ENCODE measurements around the gene ATP9B. TPM values are rescaled to one million over a fixed set of nuclear protein-coding genes. Genes with fewer than 3 reads are reported as not detected.

ATP9B gene
- total RNA-seq, 2 donors from 2014 or later, result 25.9 to 34.6 TPM

DNA sequence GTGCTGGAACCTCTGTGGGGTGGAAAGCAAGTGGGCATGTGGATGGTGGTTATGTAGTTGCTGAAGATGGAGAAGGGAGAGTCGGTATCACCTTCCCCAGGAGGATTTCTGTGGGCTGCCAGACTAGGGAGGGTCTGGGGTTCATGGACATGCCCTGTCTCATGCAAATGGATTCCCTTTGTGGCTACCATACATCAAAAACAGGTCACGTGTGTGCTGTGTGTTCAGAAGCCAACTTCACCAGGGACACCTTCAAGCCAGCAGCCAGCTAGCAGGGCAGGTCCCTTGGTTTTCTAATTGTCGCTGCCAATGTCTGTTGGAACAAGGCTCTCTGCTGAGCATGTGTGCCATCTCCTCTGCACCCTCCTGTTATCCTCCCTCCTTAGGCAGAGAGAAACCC, 155.2 kb downstream of the ATP9B start:
- Mint-ChIP-seq H3K36me3 (peaks cover 0 to 7% of the 10 kb centered on the region in 2 donors), H3K9me3 (no peaks in the 10 kb centered on the region), H3K27ac (no peak overlapping the region)
- ATAC-seq, result no peak
- DNase-seq (ENCODE audit: low spot score in 2 of 2), result no peak

DNA sequence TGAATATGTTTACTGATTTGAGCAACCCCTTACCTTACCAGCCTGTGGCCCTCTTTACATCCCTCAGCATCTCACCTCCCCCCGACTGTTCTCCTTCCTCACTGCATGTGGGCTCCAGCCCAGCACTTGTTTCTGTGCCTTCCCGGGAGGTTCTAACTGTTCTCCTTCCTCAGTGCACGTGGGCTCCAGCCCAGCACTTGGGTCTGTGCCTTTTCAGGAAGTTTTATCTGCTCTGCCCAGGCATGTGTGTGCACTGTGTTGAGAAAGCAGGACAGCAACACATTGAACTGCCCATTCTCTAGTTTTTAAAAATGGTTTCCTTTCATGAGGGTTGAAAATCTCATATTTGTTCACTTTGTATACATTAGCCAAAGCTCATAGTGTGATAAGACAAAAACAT, 158.4 kb downstream of the ATP9B start:
- Mint-ChIP-seq H3K9me3 (no peaks in the 10 kb centered on the region), H3K36me3 (peaks cover 0 to 7% of the 10 kb centered on the region in 2 donors), H3K27ac (no peak overlapping the region)
- ATAC-seq (no peak), DNase-seq (ENCODE audit: low spot score in 2 of 2) (no peak)

DNA sequence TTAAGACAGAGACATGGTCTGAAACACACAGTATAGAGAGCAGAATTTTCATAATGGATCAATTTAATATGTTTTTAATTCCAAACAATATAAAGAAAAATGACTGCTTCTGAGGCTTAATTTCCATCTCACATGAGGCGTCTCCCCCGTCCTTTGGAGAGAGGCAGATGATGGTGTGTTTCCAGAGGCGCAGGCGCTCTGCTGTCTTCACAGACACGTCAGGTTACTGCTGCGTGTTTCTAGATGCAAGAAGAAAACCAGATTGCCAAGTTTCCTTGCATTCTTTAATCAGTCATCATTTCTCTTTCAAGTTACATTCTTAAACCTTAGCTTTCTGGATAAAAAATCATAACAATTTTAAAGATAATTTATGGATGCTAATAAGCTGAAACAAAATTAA, 160.2 kb downstream of the ATP9B start:
- ATAC-seq, result no peak
- DNase-seq (ENCODE audit: low spot score in 2 of 2), result no peak
- peaks cover 0 to 7% of the 10 kb centered on the region in 2 donors for H3K36me3 Mint-ChIP-seq
- no peaks in the 10 kb centered on the region for H3K9me3 Mint-ChIP-seq
- H3K27ac Mint-ChIP-seq, result no peak overlapping the region

GRCh38 chr18:79234438-79234837, 165.2 kb downstream of the ATP9B start:
- Mint-ChIP-seq H3K36me3 (no peaks in the 10 kb centered on the region), H3K27ac (no peak overlapping the region), H3K9me3 (no peaks in the 10 kb centered on the region)
- ATAC-seq (no peak), DNase-seq (ENCODE audit: low spot score in 2 of 2) (no peak)

GRCh38 chr18:79239631-79240030, 170.4 kb downstream of the ATP9B start:
- DNase-seq (ENCODE audit: low spot score in 2 of 2) (no peak), ATAC-seq (no peak)
- Mint-ChIP-seq H3K27ac (no peak overlapping the region), H3K36me3 (no peaks in the 10 kb centered on the region), H3K9me3 (no peaks in the 10 kb centered on the region)

- no peaks in the 10 kb centered on the region for H3K36me3 Mint-ChIP-seq
- no peak for ATAC-seq
- H3K9me3 Mint-ChIP-seq, result no peaks in the 10 kb centered on the region
- DNase-seq (ENCODE audit: low spot score in 2 of 2), result no peak
- no peak overlapping the region for H3K27ac Mint-ChIP-seq
Observed at GRCh38 chr18:79241755-79242154, 172.6 kb downstream of the ATP9B start.

GRCh38 chr18:79242246-79242645, 173.1 kb downstream of the ATP9B start:
- no peak for ATAC-seq
- no peak overlapping the region for H3K27ac Mint-ChIP-seq
- DNase-seq (ENCODE audit: low spot score in 2 of 2), result no peak

GRCh38 chr18:79245517-79246001, 176.4 kb downstream of the ATP9B start:
- no peak overlapping the region for H3K27ac Mint-ChIP-seq
- ATAC-seq (no peak), DNase-seq (ENCODE audit: low spot score in 2 of 2) (no peak)
- no peaks in the 10 kb centered on the region for H3K9me3 Mint-ChIP-seq
- no peaks in the 10 kb centered on the region for H3K36me3 Mint-ChIP-seq

More at GRCh38 chr18:79242246-79242645, 173.1 kb downstream of the ATP9B start:
- no peaks in the 10 kb centered on the region for H3K36me3 Mint-ChIP-seq
- H3K9me3 Mint-ChIP-seq, result no peaks in the 10 kb centered on the region

- peak; percentile 99 to 100 for ATAC-seq
- Mint-ChIP-seq H3K27ac (no peak overlapping the region), H3K9me3 (no peaks in the 10 kb centered on the region), H3K36me3 (no peaks in the 10 kb centered on the region)
- DNase-seq (ENCODE audit: low spot score in 2 of 2), result peak; percentile 67 to 82
Observed at GRCh38 chr18:79246309-79247108, 177.3 kb downstream of the ATP9B start.

- ATAC-seq, result no peak
- H3K9me3 Mint-ChIP-seq, result no peaks in the 10 kb centered on the region
- no peak for DNase-seq (ENCODE audit: low spot score in 2 of 2)
- no peaks in the 10 kb centered on the region for H3K36me3 Mint-ChIP-seq
- peak overlapping the region in 1 of 2 donors; percentile 22 for H3K27ac Mint-ChIP-seq
Observed at GRCh38 chr18:79248495-79249060, 179.4 kb downstream of the ATP9B start.

DNA sequence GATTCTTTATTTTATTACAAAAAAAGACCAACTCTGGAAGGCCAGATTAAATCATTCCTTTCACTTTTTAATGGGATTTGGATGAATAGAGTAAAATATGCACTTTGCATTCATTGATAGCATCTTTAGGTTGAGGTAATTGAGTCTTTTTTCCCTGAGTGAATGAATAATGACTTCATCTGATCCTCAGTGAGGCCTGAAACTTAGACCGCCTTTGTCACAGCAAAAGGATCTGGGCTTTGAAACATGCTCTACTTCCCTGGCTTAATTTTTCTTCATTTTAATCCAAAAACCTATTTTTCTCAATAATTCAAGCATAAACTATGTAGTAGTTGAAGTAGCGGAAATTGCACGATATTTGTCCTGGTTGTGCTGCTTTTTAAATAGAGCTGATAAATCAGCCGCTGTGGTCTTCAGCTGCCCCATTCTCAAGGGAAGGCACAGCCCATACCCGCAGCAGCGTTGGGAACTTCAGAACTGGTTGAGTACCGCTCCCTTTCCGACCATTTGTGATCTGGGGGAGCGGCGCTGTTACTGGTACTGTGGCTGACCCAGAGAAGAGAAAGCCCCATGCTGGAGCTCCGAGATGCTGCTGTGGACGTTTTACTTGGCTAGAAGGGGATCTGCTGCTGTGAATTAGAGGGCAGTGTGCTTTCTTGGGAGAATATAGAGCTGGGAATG, 181.2 kb downstream of the ATP9B start:
- H3K9me3 Mint-ChIP-seq, result no peaks in the 10 kb centered on the region
- no peak for DNase-seq (ENCODE audit: low spot score in 2 of 2)
- no peak for ATAC-seq
- no peak overlapping the region for H3K27ac Mint-ChIP-seq
- no peaks in the 10 kb centered on the region for H3K36me3 Mint-ChIP-seq

DNA sequence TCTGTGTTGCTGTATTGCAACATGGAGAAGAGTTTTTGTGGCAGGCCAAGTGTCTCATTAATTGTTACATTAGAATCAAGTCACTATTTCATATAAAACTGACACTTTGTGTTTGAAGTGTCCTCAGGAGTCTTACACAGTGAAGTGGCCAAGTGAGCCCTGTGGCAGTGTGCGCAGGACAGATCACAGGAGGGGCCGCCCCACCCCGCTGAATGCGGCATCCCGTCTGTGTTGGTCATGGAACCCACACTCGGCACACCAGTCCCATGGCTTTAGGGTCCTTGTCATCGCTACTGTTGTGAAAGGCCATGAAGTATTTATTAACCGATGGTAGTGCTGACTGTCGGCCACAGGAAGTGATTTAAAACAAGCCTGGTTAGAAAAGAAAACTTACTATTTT, 181.8 kb downstream of the ATP9B start:
- Mint-ChIP-seq H3K9me3 (no peaks in the 10 kb centered on the region), H3K27ac (no peak overlapping the region), H3K36me3 (no peaks in the 10 kb centered on the region)
- ATAC-seq, result no peak
- DNase-seq (ENCODE audit: low spot score in 2 of 2), result no peak

DNA sequence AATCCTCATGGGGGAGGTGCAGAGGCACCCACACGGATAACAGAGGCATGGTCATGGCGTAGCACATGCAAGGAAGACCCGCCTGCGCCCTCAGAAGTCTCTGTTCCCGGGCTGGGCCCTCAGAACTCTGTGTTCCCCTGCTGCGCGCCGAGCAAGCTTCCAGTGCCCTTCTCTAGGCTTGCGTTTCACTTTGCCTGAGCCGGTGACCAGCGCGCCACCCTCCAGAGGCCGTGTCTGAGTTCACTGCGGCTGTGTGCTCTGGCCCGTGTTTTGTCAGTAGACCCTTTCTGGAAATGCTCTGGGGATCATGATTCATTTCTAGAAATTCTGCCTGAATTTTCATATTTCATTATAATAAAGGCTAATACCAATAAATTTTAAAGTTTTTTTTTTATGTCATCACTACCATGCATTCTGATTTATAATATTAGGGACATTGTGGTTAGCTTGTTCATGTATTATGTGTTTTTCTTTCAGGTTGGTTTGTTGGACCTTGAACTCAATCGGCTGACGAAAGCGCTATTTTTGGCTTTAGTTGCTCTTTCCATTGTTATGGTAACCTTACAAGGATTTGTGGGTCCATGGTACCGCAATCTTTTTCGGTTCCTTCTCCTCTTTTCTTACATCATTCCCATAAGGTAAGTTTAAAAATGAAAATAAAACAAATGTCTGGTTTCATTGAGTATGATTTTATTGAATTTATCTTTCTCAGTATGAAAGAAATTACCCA, 183.9 kb downstream of the ATP9B start:
- no peak for ATAC-seq
- Mint-ChIP-seq H3K27ac (no peak overlapping the region), H3K9me3 (no peaks in the 10 kb centered on the region), H3K36me3 (peaks cover 0 to 4% of the 10 kb centered on the region in 2 donors)
- no peak for DNase-seq (ENCODE audit: low spot score in 2 of 2)

GRCh38 chr18:79257480-79257879, 188.3 kb downstream of the ATP9B start:
- Mint-ChIP-seq H3K9me3 (no peaks in the 10 kb centered on the region), H3K36me3 (peaks cover 10 to 16% of the 10 kb centered on the region in 2 donors), H3K27ac (no peak overlapping the region)
- DNase-seq (ENCODE audit: low spot score in 2 of 2) (no peak), ATAC-seq (no peak)

DNA sequence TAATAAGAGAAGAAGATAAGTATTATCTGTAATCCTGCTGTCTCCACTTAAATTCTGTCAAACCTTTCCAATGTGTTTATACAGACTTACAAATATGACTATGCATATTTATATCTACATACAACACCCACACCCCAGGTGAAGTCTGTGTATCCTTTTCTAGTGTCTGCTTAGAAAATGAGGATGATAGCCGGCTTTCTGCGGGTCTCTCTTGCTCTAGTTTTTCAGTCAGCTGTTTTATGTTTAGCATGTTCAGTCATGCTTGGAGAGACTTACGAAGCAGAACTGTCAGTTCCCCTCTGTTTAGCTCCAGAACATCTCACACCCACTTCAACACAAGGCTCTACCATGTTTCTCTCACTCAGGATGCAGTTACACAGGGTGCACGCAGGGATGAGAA, 189.3 kb downstream of the ATP9B start:
- H3K36me3 Mint-ChIP-seq, result peaks cover 10 to 19% of the 10 kb centered on the region in 2 donors
- H3K27ac Mint-ChIP-seq, result no peak overlapping the region
- ATAC-seq (no peak), DNase-seq (ENCODE audit: low spot score in 2 of 2) (no peak)
- H3K9me3 Mint-ChIP-seq, result peaks cover 0 to 1% of the 10 kb centered on the region in 2 donors

- no peak overlapping the region for H3K27ac Mint-ChIP-seq
- DNase-seq (ENCODE audit: low spot score in 2 of 2), result no peak
- peaks cover 10 to 22% of the 10 kb centered on the region in 2 donors for H3K36me3 Mint-ChIP-seq
- H3K9me3 Mint-ChIP-seq, result peaks cover 0 to 3% of the 10 kb centered on the region in 2 donors
- no peak for ATAC-seq
Observed at GRCh38 chr18:79259218-79259617, 190.0 kb downstream of the ATP9B start.

DNA sequence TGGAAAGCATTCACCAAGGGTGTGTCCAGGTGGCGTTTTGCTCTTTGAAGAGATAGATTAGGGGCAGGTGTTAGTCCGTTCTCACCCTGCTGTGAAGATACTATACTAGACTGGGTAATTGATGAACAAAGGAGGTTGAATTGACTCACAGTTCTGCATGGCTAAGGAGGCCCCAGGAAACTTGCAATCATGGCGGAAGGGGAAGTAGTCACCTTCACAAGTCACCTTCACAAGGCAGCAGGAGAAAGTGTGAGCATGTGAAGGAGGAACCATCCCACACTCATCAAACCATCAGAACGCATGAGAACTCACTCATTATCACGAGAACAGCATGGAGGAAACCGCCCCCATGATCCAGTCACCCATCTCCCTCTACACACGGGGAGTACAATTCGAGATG, 190.8 kb downstream of the ATP9B start:
- ATAC-seq (no peak), DNase-seq (ENCODE audit: low spot score in 2 of 2) (no peak)
- Mint-ChIP-seq H3K27ac (no peak overlapping the region), H3K9me3 (peaks cover 1 to 5% of the 10 kb centered on the region in 2 donors), H3K36me3 (peaks cover 17 to 30% of the 10 kb centered on the region in 2 donors)

Measured in activated naive CD4-positive, alpha-beta T cell treated with anti-CD3 and anti-CD28 coated beads, Interleukin-2, amount 50 U/mL, for 72 hours (primary cell).